ENCODE measurements around the gene WFDC2.
"Not testable (repeated sequence)": the region's sequence is repeated elsewhere in the genome, so short reads cannot be mapped to it uniquely, and the experiment has no call there.

The WFDC2 gene

GRCh38 chr20:45452238-45452637 lies 17.3 kb upstream of the WFDC2 start:
- no peak for DNase-seq (ENCODE audit: low read depth)

GRCh38 chr20:45452772-45453691 lies 16.5 kb upstream of the WFDC2 start:
- DNase-seq (ENCODE audit: low read depth): no peak

- DNase-seq (ENCODE audit: low read depth): no peak
Observed at GRCh38 chr20:45456632-45457031, 12.9 kb upstream of the WFDC2 start.

- no peak for DNase-seq (ENCODE audit: low read depth)
Observed at GRCh38 chr20:45459606-45460005, 9.9 kb upstream of the WFDC2 start.

- no peak for DNase-seq (ENCODE audit: low read depth)
Observed at GRCh38 chr20:45461225-45461624, 8.3 kb upstream of the WFDC2 start.

- DNase-seq (ENCODE audit: low read depth): no peak
Observed at GRCh38 chr20:45462711-45463509, 6.6 kb upstream of the WFDC2 start.

GRCh38 chr20:45463709-45464108 lies 5.8 kb upstream of the WFDC2 start:
- no peak for DNase-seq (ENCODE audit: low read depth)

- no peak for DNase-seq (ENCODE audit: low read depth)
Observed at GRCh38 chr20:45465491-45466266, 3.9 kb upstream of the WFDC2 start.

- no peak for DNase-seq (ENCODE audit: low read depth)
Observed at GRCh38 chr20:45467172-45467571, 2.4 kb upstream of the WFDC2 start.

- DNase-seq (ENCODE audit: low read depth): no peak
Observed at GRCh38 chr20:45467861-45468260, 1.7 kb upstream of the WFDC2 start.

- no peak for DNase-seq (ENCODE audit: low read depth)
Observed at GRCh38 chr20:45470262-45470931, 844 bp downstream of the WFDC2 start.

GRCh38 chr20:45470937-45471336 lies 1.4 kb downstream of the WFDC2 start:
- DNase-seq (ENCODE audit: low read depth): no peak

GRCh38 chr20:45472286-45472685 lies 2.7 kb downstream of the WFDC2 start:
- not testable (repeated sequence) for DNase-seq (ENCODE audit: low read depth)

- DNase-seq (ENCODE audit: low read depth): not testable (repeated sequence)
Observed at GRCh38 chr20:45477530-45478148, 8.1 kb downstream of the WFDC2 start.

- DNase-seq (ENCODE audit: low read depth): no peak
Observed at GRCh38 chr20:45479822-45480221, 10.3 kb downstream of the WFDC2 start.

GRCh38 chr20:45484676-45485075 lies 15.1 kb downstream of the WFDC2 start:
- no peak for DNase-seq (ENCODE audit: low read depth)

GRCh38 chr20:45485388-45485787 lies 15.8 kb downstream of the WFDC2 start:
- DNase-seq (ENCODE audit: low read depth): no peak

GRCh38 chr20:45487231-45487635 lies 17.7 kb downstream of the WFDC2 start:
- DNase-seq (ENCODE audit: low read depth): no peak

- no peak for DNase-seq (ENCODE audit: low read depth)
Observed at GRCh38 chr20:45489083-45489531, 19.6 kb downstream of the WFDC2 start.

- no peak for DNase-seq (ENCODE audit: low read depth)
Observed at GRCh38 chr20:45495501-45495941, 26.0 kb downstream of the WFDC2 start.

- no peak for DNase-seq (ENCODE audit: low read depth)
Observed at GRCh38 chr20:45496166-45496565, 26.6 kb downstream of the WFDC2 start.

All from activated T-helper 9 cell treated with anti-CD3 and anti-CD28 coated beads, Interleukin-2, amount 50 U/mL, for 16 hours (primary cell).